K562 (cell line): Measurements from ENCODE around the gene ARHGDIB.

Experiments
- CTCF ChIP-seq, 3 experiments: IDR thresholded peaks in 2 of 3; conservative IDR thresholded peaks in 1 of 3; 2 replicates each; pipeline ENCODE4 v1.5.1; 2011 to 2012; ENCODE audit warnings: low read length in 3 of 3, mild to moderate bottlenecking in 3 of 3, control low read depth in 2 of 3, improper control_type of control experiment in 1 of 3, inconsistent platforms in 1 of 3, low read depth in 1 of 3, mixed read lengths in 1 of 3, moderate library complexity in 1 of 3; ENCODE audit not compliant: insufficient read depth in 2 of 3
- MYC ChIP-seq, 2 experiments: fragments of 250-450 bp in 1 of 2; sonication (Bioruptor Pico) in 1 of 2; IDR thresholded peaks; 2 replicates each; pipeline versions ENCODE4 v1.5.1 to v1.6.1; 2012 to 2021; ENCODE audit warnings: low read depth in 2 of 2, borderline replicate concordance in 1 of 2, improper control_type of control experiment in 1 of 2, low read length in 1 of 2, mild to moderate bottlenecking in 1 of 2, moderate library complexity in 1 of 2

GRCh38 chr12:14981049-14981448 is 19.6 kb upstream of the ARHGDIB start:
- TF ChIP-seq MYC (IDR thresholded peaks at IDR 0.05; ENCODE audit: low read depth, low read length): no peak
- TF ChIP-seq MYC (CRISPR knock-in tag; IDR thresholded peaks at IDR 0.05; ENCODE audit: borderline replicate concordance, low read depth): no peak
- no peak for TF ChIP-seq CTCF (IDR thresholded peaks at IDR 0.05 in 2 of 3, conservative IDR thresholded peaks at IDR 0.05 in 1 of 3; ENCODE audit: insufficient read depth in 2 of 3, low read depth in 1 of 3, low read length in 3 of 3)
